22Rv1 (cell line): ENCODE measurements around the gene SDK1.

Source experiments
- H3K27ac ChIP-seq: fragments of 450-650 bp; 2 replicates; pipeline ENCODE4 v1.5.1; 2017
- CTCF ChIP-seq: fragments of 450-650 bp; IDR thresholded peaks from 2 replicates; pipeline ENCODE4 v1.5.1; 2017; ENCODE audit warnings: mild to moderate bottlenecking
- ZFX ChIP-seq: fragments of 450-650 bp; IDR thresholded peaks from 2 replicates; pipeline ENCODE4 v1.6.1; 2017; ENCODE audit warnings: antibody characterized with exemption, borderline replicate concordance

SDK1 gene

GRCh38 chr7:4270941-4271715 is 970.1 kb downstream of the SDK1 start:
- H3K27ac ChIP-seq: no peak overlapping the region
- TF ChIP-seq ZFX (no peak), CTCF (no peak)

- TF ChIP-seq CTCF (no peak), ZFX (no peak)
- no peak overlapping the region for H3K27ac ChIP-seq
These were observed 970.6 kb downstream of the SDK1 start for GRCh38 chr7:4271716-4272015.

GRCh38 chr7:4272141-4272540 is 971.1 kb downstream of the SDK1 start:
- no peak for TF ChIP-seq ZFX
- TF ChIP-seq CTCF: no peak

GRCh38 chr7:4273566-4274230 is 972.6 kb downstream of the SDK1 start:
- TF ChIP-seq ZFX (no peak), CTCF (no peak)
- H3K27ac ChIP-seq: no peak overlapping the region

More at GRCh38 chr7:4272141-4272540, 971.1 kb downstream of the SDK1 start:
- no peak overlapping the region for H3K27ac ChIP-seq

GRCh38 chr7:4274286-4274685 is 973.2 kb downstream of the SDK1 start:
- no peak overlapping the region for H3K27ac ChIP-seq
- TF ChIP-seq ZFX (no peak), CTCF (no peak)

GRCh38 chr7:4277936-4278335 is 976.9 kb downstream of the SDK1 start:
- H3K27ac ChIP-seq: no peak overlapping the region
- TF ChIP-seq CTCF (no peak), ZFX (no peak)

GRCh38 chr7:4279216-4279615 is 978.2 kb downstream of the SDK1 start:
- no peak for TF ChIP-seq CTCF
- no peak for TF ChIP-seq ZFX

More at GRCh38 chr7:4279216-4279615, 978.2 kb downstream of the SDK1 start:
- no peak overlapping the region for H3K27ac ChIP-seq
